Measurements from ENCODE around the gene LAX1.

The LAX1 gene

DNA sequence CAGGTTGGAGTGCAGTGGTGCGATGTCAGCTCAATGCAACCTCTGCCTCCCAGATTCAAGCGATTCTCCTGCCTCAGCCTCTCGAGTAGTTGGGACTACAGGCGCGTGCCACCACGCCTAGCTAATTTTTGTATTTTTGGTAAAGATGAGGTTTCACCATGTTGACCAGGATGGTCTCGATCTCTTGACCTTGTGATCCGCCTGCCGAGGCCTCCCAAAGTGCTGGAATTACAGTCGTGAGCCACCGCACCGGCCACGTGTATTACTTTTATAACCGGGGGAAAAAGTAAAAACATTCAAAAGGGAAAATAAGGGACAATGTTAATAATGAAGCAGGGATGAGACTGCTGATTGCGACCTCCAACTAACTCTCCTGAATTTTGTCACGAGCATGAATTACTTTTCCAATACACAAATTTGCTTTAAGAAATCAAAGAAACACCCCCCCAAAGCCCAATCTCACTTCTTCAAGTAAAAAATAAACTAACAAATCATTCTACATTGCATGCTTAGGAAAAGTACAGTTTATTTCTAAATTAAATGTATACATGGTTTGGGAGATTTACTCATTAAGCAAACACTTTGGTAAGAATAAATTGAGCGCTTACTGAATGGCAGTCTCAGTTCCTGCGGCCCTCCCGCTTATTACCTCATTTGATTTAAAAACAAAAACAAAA, 29.9 kb downstream of the LAX1 start:
- no peak overlapping the region for H3K23ac ChIP-seq (ENCODE audit: low read length)
- H4K91ac ChIP-seq (ENCODE audit: low read depth, low read length), result peak overlapping the region; percentile 76
- H3K9me3 ChIP-seq (ENCODE audit: insufficient read depth, low read depth, low read length), result no peaks in the 10 kb centered on the region
- H3K4me3 ChIP-seq (ENCODE audit: low read depth, low read length), result no peak overlapping the region
- H4K12ac ChIP-seq (ENCODE audit: low read depth, low read length), result peak overlapping the region; percentile 59
- peaks cover 16% of the 10 kb centered on the region for H3K79me1 ChIP-seq (ENCODE audit: low read length)
- no peak overlapping the region for H3K4ac ChIP-seq (ENCODE audit: low read depth, low read length)
- no peak overlapping the region for H3K27ac ChIP-seq (ENCODE audit: low read depth, low read length)
- peak overlapping the region; percentile 71 for H2BK12ac ChIP-seq (ENCODE audit: low read length)
- H3K4me1 ChIP-seq (ENCODE audit: control insufficient read depth in 1 of 2, insufficient read depth in 2 of 2, low read length in 2 of 2), result peaks cover 1 to 6% of the 10 kb centered on the region in 2 experiments
- H3K14ac ChIP-seq (ENCODE audit: low read length), result no peak overlapping the region
- H2AK5ac ChIP-seq (ENCODE audit: low read length), result no peak overlapping the region
- peak overlapping the region; percentile 51 for H3K4me2 ChIP-seq (ENCODE audit: low read length)
- peaks cover 2 to 9% of the 10 kb centered on the region in 2 experiments for H3K36me3 ChIP-seq (ENCODE audit: control insufficient read depth in 1 of 2, insufficient read depth in 2 of 2, low read length in 2 of 2)
- H3K27me3 ChIP-seq (ENCODE audit: insufficient read depth, low read length), result no peaks in the 10 kb centered on the region
- H2AFZ ChIP-seq (ENCODE audit: insufficient read depth, low read length, poor library complexity), result no peak overlapping the region
- WGBS (ENCODE audit: extremely low coverage, insufficient coverage, insufficient read length), result no CpG with 5 or more reads among the region's 19 CpGs
- peak overlapping the region; percentile 35 for H3K18ac ChIP-seq (ENCODE audit: low read length)
- H2BK5ac ChIP-seq (ENCODE audit: low read depth, low read length, poor library complexity), result peak overlapping the region; percentile 38
- no peak overlapping the region for H3K9ac ChIP-seq (ENCODE audit: low read length)
- H4K8ac ChIP-seq (ENCODE audit: low read depth, low read length), result peak overlapping the region; percentile 74
- no peak for DNase-seq
- peak overlapping the region; percentile 80 for H2BK120ac ChIP-seq (ENCODE audit: insufficient read depth, low read length, poor library complexity)
- H3K79me2 ChIP-seq (ENCODE audit: control insufficient read depth, insufficient read depth, low read length, poor library complexity), result peaks cover 17% of the 10 kb centered on the region

GRCh38 chr1:203795441-203796235, 30.7 kb downstream of the LAX1 start, which contains the start of the genes ZBED6 and ZC3H11A:
TSS of gene ZBED6 (plus strand) at chr1:203795623. CDS start at chr1:203797523, 1,900 bp downstream.
TSS of gene ZC3H11A (plus strand) at chr1:203795623. CDS start at chr1:203817071, 21,448 bp downstream.
- Histone ChIP-seq H3K23ac (ENCODE audit: low read length) (no peak within 1 kb of the TSS), H2BK120ac (ENCODE audit: insufficient read depth, low read length, poor library complexity) (peak within 1 kb of the TSS; percentile 80), H3K79me2 (ENCODE audit: control insufficient read depth, insufficient read depth, low read length, poor library complexity) (peaks cover 17% of the 10 kb centered on the region), H3K4me1 (ENCODE audit: control insufficient read depth in 1 of 2, insufficient read depth in 2 of 2, low read length in 2 of 2) (peaks cover 0 to 5% of the 10 kb centered on the region in 2 experiments), H3K4me3 (ENCODE audit: low read depth, low read length) (peak within 1 kb of the TSS; percentile 81), H3K14ac (ENCODE audit: low read length) (peak within 1 kb of the TSS; percentile 60), H2AFZ (ENCODE audit: insufficient read depth, low read length, poor library complexity) (peak within 1 kb of the TSS; percentile 45), H2AK5ac (ENCODE audit: low read length) (no peak within 1 kb of the TSS), H3K36me3 (ENCODE audit: control insufficient read depth in 1 of 2, insufficient read depth in 2 of 2, low read length in 2 of 2) (peaks cover 2 to 9% of the 10 kb centered on the region in 2 experiments), H4K12ac (ENCODE audit: low read depth, low read length) (peak within 1 kb of the TSS; percentile 77), H2BK12ac (ENCODE audit: low read length) (peak within 1 kb of the TSS; percentile 71), H4K8ac (ENCODE audit: low read depth, low read length) (peak within 1 kb of the TSS; percentile 92), H3K4me2 (ENCODE audit: low read length) (peak within 1 kb of the TSS; percentile 65), H3K9me3 (ENCODE audit: insufficient read depth, low read depth, low read length) (no peaks in the 10 kb centered on the region), H3K4ac (ENCODE audit: low read depth, low read length) (peak within 1 kb of the TSS; percentile 92), H2BK5ac (ENCODE audit: low read depth, low read length, poor library complexity) (peak within 1 kb of the TSS; percentile 86), H3K79me1 (ENCODE audit: low read length) (peaks cover 15% of the 10 kb centered on the region), H3K18ac (ENCODE audit: low read length) (peak within 1 kb of the TSS; percentile 38), H3K27ac (ENCODE audit: low read depth, low read length) (peak within 1 kb of the TSS; percentile 99), H3K9ac (ENCODE audit: low read length) (peak within 1 kb of the TSS; percentile 91), H4K91ac (ENCODE audit: low read depth, low read length) (peak within 1 kb of the TSS; percentile 94), H3K27me3 (ENCODE audit: insufficient read depth, low read length) (no peaks in the 10 kb centered on the region)
- DNase-seq, result peak; percentile 100
- no CpG with 5 or more reads among the region's 59 CpGs for WGBS (ENCODE audit: extremely low coverage, insufficient coverage, insufficient read length)

GRCh38 chr1:203796236-203796605, 31.2 kb downstream of the LAX1 start:
- Histone ChIP-seq H3K27ac (ENCODE audit: low read depth, low read length) (peak overlapping the region; percentile 99), H3K18ac (ENCODE audit: low read length) (peak overlapping the region; percentile 38), H2BK12ac (ENCODE audit: low read length) (no peak overlapping the region), H2BK120ac (ENCODE audit: insufficient read depth, low read length, poor library complexity) (peak overlapping the region; percentile 28), H2BK5ac (ENCODE audit: low read depth, low read length, poor library complexity) (peak overlapping the region; percentile 73), H3K9me3 (ENCODE audit: insufficient read depth, low read depth, low read length) (no peaks in the 10 kb centered on the region), H3K14ac (ENCODE audit: low read length) (peak overlapping the region; percentile 60), H3K79me2 (ENCODE audit: control insufficient read depth, insufficient read depth, low read length, poor library complexity) (peaks cover 17% of the 10 kb centered on the region), H3K79me1 (ENCODE audit: low read length) (peaks cover 15% of the 10 kb centered on the region), H2AFZ (ENCODE audit: insufficient read depth, low read length, poor library complexity) (no peak overlapping the region), H3K4me1 (ENCODE audit: control insufficient read depth in 1 of 2, insufficient read depth in 2 of 2, low read length in 2 of 2) (peaks cover 0 to 5% of the 10 kb centered on the region in 2 experiments), H3K4me3 (ENCODE audit: low read depth, low read length) (peak overlapping the region; percentile 81), H3K4me2 (ENCODE audit: low read length) (peak overlapping the region; percentile 65), H3K23ac (ENCODE audit: low read length) (no peak overlapping the region), H3K4ac (ENCODE audit: low read depth, low read length) (peak overlapping the region; percentile 92), H3K9ac (ENCODE audit: low read length) (peak overlapping the region; percentile 73), H4K8ac (ENCODE audit: low read depth, low read length) (peak overlapping the region; percentile 56), H2AK5ac (ENCODE audit: low read length) (no peak overlapping the region), H3K27me3 (ENCODE audit: insufficient read depth, low read length) (no peaks in the 10 kb centered on the region), H3K36me3 (ENCODE audit: control insufficient read depth in 1 of 2, insufficient read depth in 2 of 2, low read length in 2 of 2) (peaks cover 2 to 9% of the 10 kb centered on the region in 2 experiments), H4K91ac (ENCODE audit: low read depth, low read length) (peak overlapping the region; percentile 94), H4K12ac (ENCODE audit: low read depth, low read length) (peak overlapping the region; percentile 15)
- DNase-seq, result peak in 1 of 2 donors; percentile 40
- no CpG with 5 or more reads among the region's 12 CpGs for WGBS (ENCODE audit: extremely low coverage, insufficient coverage, insufficient read length)

DNA sequence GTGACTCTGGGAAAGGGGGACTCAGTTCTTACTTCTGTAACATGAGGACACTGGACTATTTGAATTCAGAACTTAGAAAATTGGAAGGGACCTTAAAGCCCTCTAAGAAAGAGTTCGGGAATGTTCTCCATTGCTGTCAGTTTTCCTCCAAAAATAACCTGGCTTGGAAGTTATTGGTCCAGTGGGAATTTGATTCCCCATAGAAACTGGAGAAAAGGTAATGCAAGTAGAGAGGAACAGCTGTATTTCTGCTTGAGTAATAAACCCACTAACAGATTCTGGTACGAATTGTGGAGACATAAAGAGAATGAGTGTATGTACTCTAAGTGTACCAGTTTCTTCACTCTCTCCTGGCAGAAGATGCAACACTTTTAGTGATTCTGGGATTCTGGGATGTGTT, 32.2 kb downstream of the LAX1 start:
- peak overlapping the region; percentile 11 for H3K27ac ChIP-seq (ENCODE audit: low read depth, low read length)
- H4K91ac ChIP-seq (ENCODE audit: low read depth, low read length), result no peak overlapping the region
- no peaks in the 10 kb centered on the region for H3K27me3 ChIP-seq (ENCODE audit: insufficient read depth, low read length)
- H3K9me3 ChIP-seq (ENCODE audit: insufficient read depth, low read depth, low read length), result no peaks in the 10 kb centered on the region
- H2BK120ac ChIP-seq (ENCODE audit: insufficient read depth, low read length, poor library complexity), result no peak overlapping the region
- H3K18ac ChIP-seq (ENCODE audit: low read length), result no peak overlapping the region
- H2BK12ac ChIP-seq (ENCODE audit: low read length), result no peak overlapping the region
- H2BK5ac ChIP-seq (ENCODE audit: low read depth, low read length, poor library complexity), result no peak overlapping the region
- H3K23ac ChIP-seq (ENCODE audit: low read length), result no peak overlapping the region
- H3K4me3 ChIP-seq (ENCODE audit: low read depth, low read length), result no peak overlapping the region
- H3K4me1 ChIP-seq (ENCODE audit: control insufficient read depth in 1 of 2, insufficient read depth in 2 of 2, low read length in 2 of 2), result peaks cover 0 to 3% of the 10 kb centered on the region in 2 experiments
- peaks cover 17% of the 10 kb centered on the region for H3K79me2 ChIP-seq (ENCODE audit: control insufficient read depth, insufficient read depth, low read length, poor library complexity)
- no CpG with 5 or more reads among the region's 2 CpGs for WGBS (ENCODE audit: extremely low coverage, insufficient coverage, insufficient read length)
- no peak overlapping the region for H3K9ac ChIP-seq (ENCODE audit: low read length)
- DNase-seq, result no peak
- no peak overlapping the region for H2AK5ac ChIP-seq (ENCODE audit: low read length)
- peak overlapping the region; percentile 54 for H3K4me2 ChIP-seq (ENCODE audit: low read length)
- no peak overlapping the region for H3K14ac ChIP-seq (ENCODE audit: low read length)
- peak overlapping the region; percentile 93 for H3K4ac ChIP-seq (ENCODE audit: low read depth, low read length)
- peaks cover 12% of the 10 kb centered on the region for H3K79me1 ChIP-seq (ENCODE audit: low read length)
- H3K36me3 ChIP-seq (ENCODE audit: control insufficient read depth in 1 of 2, insufficient read depth in 2 of 2, low read length in 2 of 2), result peaks cover 2 to 9% of the 10 kb centered on the region in 2 experiments
- H4K12ac ChIP-seq (ENCODE audit: low read depth, low read length), result no peak overlapping the region
- no peak overlapping the region for H4K8ac ChIP-seq (ENCODE audit: low read depth, low read length)
- H2AFZ ChIP-seq (ENCODE audit: insufficient read depth, low read length, poor library complexity), result no peak overlapping the region
